WTC11 (cell line): ENCODE data around the gene COL3A1. TPM values are rescaled to one million over a fixed set of nuclear protein-coding genes. Genes with fewer than 3 reads are reported as not detected.

Source experiments
- ATAC-seq: fragments of 200-7000 bp; cut with Tn5 transposase; 2 replicates; pipeline ENCODE4 v1.10.0; 2021; ENCODE audit warnings: mild to moderate bottlenecking, moderate library complexity
- CTCF ChIA-PET: fragments of 300-600 bp; sonication (Branson Sonifier 250); formaldehyde crosslinking; loops from one replicate; lab custom pipeline; 2021; ENCODE audit warnings: antibody characterized with exemption; lab: Charles Lee
- POLR2A ChIA-PET: fragments of 350-600 bp; sonication (Branson Sonifier 250); formaldehyde crosslinking; loops from one replicate; lab custom pipeline; 2021; ENCODE audit warnings: antibody characterized with exemption; lab: Charles Lee
- DNase-seq: peaks from one replicate; pipeline ENCODE4 v3.0.0; 2021; ENCODE audit warnings: low spot score
- H3K27ac Mint-ChIP-seq: 2 replicates; pipeline ENCODE4 v1.8.0; 2021; ENCODE audit warnings: mixed read lengths
- H3K27me3 Mint-ChIP-seq: 2 replicates; pipeline ENCODE4 v1.8.0; 2021; ENCODE audit warnings: low read depth, mild to moderate bottlenecking, moderate library complexity, mixed read lengths
- H3K36me3 Mint-ChIP-seq: 2 replicates; pipeline ENCODE4 v1.8.0; 2021; ENCODE audit warnings: mixed read lengths
- H3K4me1 Mint-ChIP-seq: 2 replicates; pipeline ENCODE4 v1.8.0; 2022; ENCODE audit warnings: mixed read lengths
- H3K4me3 Mint-ChIP-seq: 2 replicates; pipeline ENCODE4 v1.8.0; 2021; ENCODE audit warnings: mild to moderate bottlenecking, moderate library complexity, mixed read lengths
- H3K9me3 Mint-ChIP-seq: 2 replicates; pipeline ENCODE4 v1.8.0; 2021; ENCODE audit warnings: mixed read lengths
- ATF2 ChIP-seq: sonication (generic); formaldehyde crosslinking; IDR thresholded peaks from 2 replicates; pipeline ENCODE4 v1.8.1; 2022; ENCODE audit warnings: low read depth, missing genetic modification reagents, borderline replicate concordance
- CREM ChIP-seq: sonication (generic); formaldehyde crosslinking; IDR thresholded peaks from 2 replicates; pipeline ENCODE4 v1.8.1; 2022; ENCODE audit warnings: mild to moderate bottlenecking, missing genetic modification reagents, moderate library complexity
- E2F4 ChIP-seq: sonication (generic); formaldehyde crosslinking; IDR thresholded peaks from 2 replicates; pipeline ENCODE4 v1.8.1; 2022; ENCODE audit warnings: low read depth, mild to moderate bottlenecking, moderate library complexity, missing genetic modification reagents, borderline replicate concordance
- E2F5 ChIP-seq: sonication (generic); formaldehyde crosslinking; IDR thresholded peaks from 2 replicates; pipeline ENCODE4 v1.8.1; 2022; ENCODE audit warnings: mild to moderate bottlenecking, moderate library complexity, missing genetic modification reagents
- FOXK1 ChIP-seq: sonication (generic); formaldehyde crosslinking; IDR thresholded peaks from 2 replicates; pipeline ENCODE4 v1.8.0; 2022; ENCODE audit warnings: mild to moderate bottlenecking, moderate library complexity, missing genetic modification reagents
- FOXP4 ChIP-seq: sonication (generic); formaldehyde crosslinking; IDR thresholded peaks from 2 replicates; pipeline ENCODE4 v1.8.0; 2022; ENCODE audit warnings: mild to moderate bottlenecking, missing genetic modification reagents
- GTF2I ChIP-seq: fragments of 250-450 bp; sonication (Bioruptor Pico); conservative IDR thresholded peaks from 2 replicates; pipeline ENCODE4 v1.4.0; 2021; ENCODE audit warnings: mild to moderate bottlenecking
- HMGXB4 ChIP-seq: sonication (generic); formaldehyde crosslinking; IDR thresholded peaks from 2 replicates; pipeline ENCODE4 v1.8.1; 2023; ENCODE audit warnings: mild to moderate bottlenecking, moderate library complexity, missing genetic modification reagents
- IRF2 ChIP-seq: sonication (generic); formaldehyde crosslinking; IDR thresholded peaks from 2 replicates; pipeline ENCODE4 v1.8.0; 2022; ENCODE audit warnings: low read depth, missing genetic modification reagents, borderline replicate concordance
- MAX ChIP-seq: sonication (generic); formaldehyde crosslinking; IDR thresholded peaks from 2 replicates; pipeline ENCODE4 v1.8.0; 2022; ENCODE audit warnings: mild to moderate bottlenecking, missing genetic modification reagents
- MXD4 ChIP-seq: fragments of 250-450 bp; sonication (Bioruptor Pico); IDR thresholded peaks from 2 replicates; pipeline ENCODE4 v1.8.0; 2021; ENCODE audit warnings: mild to moderate bottlenecking, moderate library complexity, borderline replicate concordance
- MYBL2 ChIP-seq: sonication (generic); formaldehyde crosslinking; IDR thresholded peaks from 2 replicates; pipeline ENCODE4 v1.8.1; 2023; ENCODE audit warnings: mild to moderate bottlenecking, moderate library complexity, missing genetic modification reagents
- NFATC4 ChIP-seq: fragments of 250-450 bp; sonication (Bioruptor Pico); IDR thresholded peaks from 2 replicates; pipeline ENCODE4 v1.9.0; 2021; ENCODE audit warnings: mild to moderate bottlenecking
- NR3C1 ChIP-seq: sonication (generic); formaldehyde crosslinking; conservative IDR thresholded peaks from 2 replicates; pipeline ENCODE4 v1.8.1; 2023; ENCODE audit warnings: low read depth, mild to moderate bottlenecking, missing genetic modification reagents
- PRRX2 ChIP-seq: fragments of 250-450 bp; sonication (Bioruptor Pico); IDR thresholded peaks from 2 replicates; pipeline ENCODE4 v1.8.0; 2021; ENCODE audit warnings: mild to moderate bottlenecking
- RORB ChIP-seq: fragments of 250-450 bp; sonication (Bioruptor Pico); IDR thresholded peaks from 2 replicates; pipeline ENCODE4 v1.9.0; 2021; ENCODE audit warnings: mild to moderate bottlenecking
- TEAD4 ChIP-seq: sonication (generic); formaldehyde crosslinking; IDR thresholded peaks from 2 replicates; pipeline ENCODE4 v1.8.0; 2022; ENCODE audit warnings: mild to moderate bottlenecking, missing genetic modification reagents
- USF1 ChIP-seq: sonication (generic); formaldehyde crosslinking; IDR thresholded peaks from 2 replicates; pipeline ENCODE4 v1.8.0; 2022; ENCODE audit warnings: mild to moderate bottlenecking, missing genetic modification reagents
- ZBTB43 ChIP-seq: sonication (generic); formaldehyde crosslinking; IDR thresholded peaks from 2 replicates; pipeline ENCODE4 v1.8.1; 2023; ENCODE audit warnings: mild to moderate bottlenecking, missing genetic modification reagents
- ZNF138 ChIP-seq: sonication (generic); formaldehyde crosslinking; conservative IDR thresholded peaks from 2 replicates; pipeline ENCODE4 v1.8.1; 2022; ENCODE audit warnings: mild to moderate bottlenecking, moderate library complexity, missing genetic modification reagents
- ZNF219 ChIP-seq: sonication (generic); formaldehyde crosslinking; IDR thresholded peaks from 2 replicates; pipeline ENCODE4 v1.8.0; 2023; ENCODE audit warnings: missing genetic modification reagents, mild to moderate bottlenecking, borderline replicate concordance
- ZNF232 ChIP-seq: sonication (generic); formaldehyde crosslinking; IDR thresholded peaks from 2 replicates; pipeline ENCODE4 v1.8.0; 2022; ENCODE audit warnings: mild to moderate bottlenecking, missing genetic modification reagents
- ZNF396 ChIP-seq: fragments of 250-450 bp; sonication (Bioruptor Pico); IDR thresholded peaks from 2 replicates; pipeline ENCODE4 v1.8.0; 2021; ENCODE audit warnings: mild to moderate bottlenecking, moderate library complexity, borderline replicate concordance
- ZNF671 ChIP-seq: fragments of 250-450 bp; sonication (Bioruptor Pico); IDR thresholded peaks from 2 replicates; pipeline ENCODE4 v1.8.0; 2021; ENCODE audit warnings: mild to moderate bottlenecking
- ZSCAN18 ChIP-seq: fragments of 250-450 bp; sonication (Bioruptor Pico); IDR thresholded peaks from 2 replicates; pipeline ENCODE4 v2.1.2; 2022; ENCODE audit warnings: mild to moderate bottlenecking, moderate library complexity
- total RNA-seq: library from RNA; stranded (reverse); gene quantifications from 3 replicates; pipeline ENCODE4 v1.2.3, GENCODE V29; 2021

Gene COL3A1
- total RNA-seq, 1 experiment from 2014 or later = 0.61 TPM

- H3K27ac Mint-ChIP-seq = no peak overlapping the region
- DNase-seq (no peak), ATAC-seq (no peak)
- ChIA-PET POLR2A (no interaction called here), CTCF (no interaction called here)
- no peaks in the 10 kb centered on the region for H3K9me3 Mint-ChIP-seq
- H3K27me3 Mint-ChIP-seq = no peaks in the 10 kb centered on the region
- no peaks in the 10 kb centered on the region for H3K4me1 Mint-ChIP-seq
- no peaks in the 10 kb centered on the region for H3K36me3 Mint-ChIP-seq
- TF ChIP-seq ZBTB43 (CRISPR knock-in tag) (no peak), MXD4 (CRISPR knock-in tag) (no peak), ZNF396 (CRISPR knock-in tag) (no peak), HMGXB4 (CRISPR knock-in tag) (no peak), PRRX2 (CRISPR knock-in tag) (no peak), GTF2I (CRISPR knock-in tag) (no peak), ZNF671 (CRISPR knock-in tag) (no peak), FOXK1 (CRISPR knock-in tag) (no peak), CREM (CRISPR knock-in tag) (no peak), MAX (CRISPR knock-in tag) (no peak), ZNF138 (CRISPR knock-in tag) (no peak), E2F4 (CRISPR knock-in tag) (no peak), ZNF232 (no peak)
- H3K4me3 Mint-ChIP-seq = no peak overlapping the region
These were observed 83.1 kb downstream of the COL3A1 start for GRCh38 chr2:189057316-189057715.

- Mint-ChIP-seq H3K4me3 (no peak overlapping the region), H3K9me3 (no peaks in the 10 kb centered on the region), H3K27ac (no peak overlapping the region), H3K36me3 (no peaks in the 10 kb centered on the region), H3K4me1 (no peaks in the 10 kb centered on the region), H3K27me3 (no peaks in the 10 kb centered on the region)
- DNase-seq (no peak), ATAC-seq (no peak)
- TF ChIP-seq ZNF138 (CRISPR knock-in tag) (no peak), USF1 (CRISPR knock-in tag) (no peak), GTF2I (CRISPR knock-in tag) (no peak), IRF2 (CRISPR knock-in tag) (no peak), NFATC4 (CRISPR knock-in tag) (no peak), E2F5 (CRISPR knock-in tag) (no peak), RORB (CRISPR knock-in tag) (no peak), NR3C1 (no peak), MXD4 (CRISPR knock-in tag) (no peak), PRRX2 (CRISPR knock-in tag) (no peak), FOXP4 (no peak), ZNF219 (CRISPR knock-in tag) (no peak), ZSCAN18 (CRISPR knock-in tag) (no peak), MYBL2 (CRISPR knock-in tag) (no peak), ATF2 (CRISPR knock-in tag) (no peak), TEAD4 (CRISPR knock-in tag) (no peak)
- CTCF ChIA-PET = no interaction called here
- POLR2A ChIA-PET = no interaction called here
These were observed 86.0 kb downstream of the COL3A1 start for GRCh38 chr2:189060096-189060642.
